ENCODE results near the gene RPL19.
"Not testable (repeated sequence)": the region's sequence is repeated elsewhere in the genome, so short reads cannot be mapped to it uniquely, and the experiment has no call there.

The RPL19 gene

DNA sequence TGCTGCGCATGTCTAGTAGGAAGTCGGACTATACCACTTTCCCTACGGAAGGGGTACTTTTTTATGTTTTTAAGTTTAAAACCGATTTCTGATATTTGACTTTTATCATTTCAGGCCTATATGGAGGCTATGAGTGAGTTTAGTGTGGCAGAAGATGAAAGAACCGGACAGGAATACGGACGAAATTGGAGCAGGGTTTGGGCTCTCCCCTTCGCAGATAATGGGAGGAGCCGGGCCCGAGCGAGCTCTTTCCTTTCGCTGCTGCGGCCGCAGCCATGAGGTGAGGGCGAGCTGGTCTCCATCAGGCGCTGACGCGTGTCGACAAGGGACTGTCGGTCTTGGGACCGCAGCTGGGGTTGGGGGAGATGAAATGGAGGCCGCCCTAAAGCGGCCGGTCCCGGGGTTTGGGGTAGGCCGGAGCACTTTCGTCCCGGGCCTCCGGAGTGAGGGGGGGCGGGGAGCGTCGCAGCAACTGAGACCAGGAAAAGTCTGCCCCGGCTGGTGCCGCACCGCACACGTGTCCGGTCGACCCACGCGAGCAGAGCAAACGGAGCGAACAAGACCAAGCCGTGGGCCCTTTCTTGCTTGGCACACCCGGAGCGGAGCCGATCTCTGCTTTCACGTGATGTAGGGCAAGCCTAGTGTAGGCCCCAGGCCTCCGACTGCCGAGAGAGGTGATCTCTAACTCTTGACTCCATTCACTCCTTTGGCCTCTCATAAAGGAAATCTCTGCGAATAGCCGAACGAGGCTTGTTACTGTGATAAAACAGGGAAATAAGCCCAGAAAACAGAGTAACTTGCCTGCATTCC lies at the start of gene RPL19:
Gene RPL19, plus strand, starts transcription at position 214 of the 810 bp plus-strand sequence. Its CDS starts 62 bp downstream, at position 276.
- peak; percentile 91 for DNase-seq (ENCODE audit: low spot score)

DNA sequence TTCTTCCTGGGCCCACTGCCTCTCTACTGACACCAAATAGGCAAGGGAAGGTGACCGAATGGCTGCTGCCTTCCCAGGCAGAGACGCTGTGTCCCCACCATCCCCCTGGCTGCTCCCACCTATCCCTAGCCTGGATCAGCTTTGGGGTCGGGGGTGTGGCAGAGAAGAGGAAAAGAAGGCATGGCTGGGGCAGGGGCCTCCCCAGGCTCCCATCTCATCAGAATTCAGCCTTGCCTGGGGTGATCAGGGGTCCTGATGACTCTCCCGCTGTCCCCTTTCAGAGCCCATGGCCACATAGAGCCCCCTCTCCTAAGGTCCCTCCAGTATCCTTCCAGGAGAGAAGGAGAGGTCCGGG lies 49.3 kb upstream of the RPL19 start:
- DNase-seq (ENCODE audit: low spot score), result no peak

DNA sequence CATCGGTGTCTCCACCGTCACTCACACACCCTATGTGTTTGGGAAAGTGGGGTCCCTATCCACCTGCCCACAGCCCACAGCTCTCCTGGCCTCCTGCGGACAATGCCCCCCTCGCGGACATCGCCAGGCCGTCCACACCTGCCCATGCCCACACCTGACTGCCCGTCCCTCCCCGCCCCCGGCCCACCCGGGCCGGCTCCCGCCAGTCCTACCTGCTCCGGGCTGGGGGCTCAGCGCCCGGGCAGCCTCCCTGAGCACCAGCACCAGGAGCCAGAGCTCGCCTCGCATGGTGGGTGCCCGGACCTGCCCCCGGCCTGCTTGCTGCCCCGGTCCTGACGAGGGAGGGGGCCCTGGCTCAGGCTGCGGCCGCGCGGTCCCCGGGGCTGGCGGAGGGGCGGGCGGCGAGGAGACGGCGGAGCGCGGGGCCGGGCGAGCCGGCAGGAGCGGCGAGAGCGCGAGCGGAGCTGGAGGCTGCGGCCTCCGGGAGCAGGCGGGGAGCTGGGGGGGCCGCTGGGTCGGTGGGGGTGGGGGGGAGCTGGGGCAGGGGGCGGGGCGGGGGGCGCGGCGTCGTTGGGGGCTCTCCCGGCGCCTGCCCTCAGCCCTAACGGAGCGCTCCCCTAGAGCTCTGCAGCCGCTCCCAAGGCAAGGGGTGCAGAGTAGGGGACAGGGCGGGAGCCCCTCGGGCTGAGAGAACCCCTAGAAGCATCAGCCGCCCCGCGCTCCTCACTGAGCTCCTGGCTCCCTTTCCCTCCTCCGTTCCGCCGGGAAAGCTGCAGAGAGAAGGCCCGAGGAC lies 48.7 kb upstream of the RPL19 start, which contains the start of gene PLXDC1:
Gene PLXDC1, minus strand, starts transcription at position 488 of the 793 bp plus-strand sequence. Its CDS starts 200 bp downstream, at position 288.
- DNase-seq (ENCODE audit: low spot score), result peak; percentile 56

DNA sequence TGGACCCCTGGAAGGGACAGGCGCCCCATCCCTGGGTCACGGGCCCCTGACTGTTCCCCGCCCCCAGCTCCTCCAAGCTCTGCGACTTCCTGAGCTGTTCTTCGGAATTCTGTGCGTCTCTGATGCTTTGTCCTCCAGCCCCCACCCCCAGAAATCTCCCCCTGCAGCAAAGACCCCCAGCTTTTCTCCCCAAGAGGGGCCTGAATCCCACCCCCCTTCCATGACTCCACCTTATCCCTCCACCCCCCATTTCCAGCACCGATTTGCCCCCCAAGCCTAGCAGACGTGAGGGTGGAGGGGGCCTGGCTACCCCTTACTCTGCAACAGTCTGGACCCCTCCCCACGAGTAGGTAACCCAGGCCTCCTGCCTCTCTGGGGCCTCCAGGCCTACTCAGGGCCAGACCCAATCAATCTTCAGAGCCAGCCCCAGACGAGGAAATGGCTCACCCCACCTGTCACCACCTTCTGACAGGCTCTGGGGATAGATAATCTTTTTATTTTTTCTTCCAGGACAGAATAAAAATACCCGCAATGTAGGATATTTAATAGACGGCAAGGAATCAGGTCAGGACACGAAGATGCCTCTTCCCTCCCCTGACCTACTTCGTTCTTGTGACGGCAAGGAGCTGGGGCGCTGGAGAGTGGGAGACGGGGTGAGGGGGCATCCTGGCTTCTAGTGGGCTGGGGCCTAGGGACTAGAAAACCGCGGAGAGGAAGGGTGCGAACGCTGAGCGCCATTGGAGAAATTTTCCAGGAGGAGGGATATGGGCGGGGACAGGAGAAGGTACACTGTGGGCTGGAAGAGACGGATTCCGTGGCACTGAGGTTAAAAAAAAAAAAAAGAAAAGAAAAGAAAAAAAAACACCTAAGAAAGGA lies 47.9 kb upstream of the RPL19 start:
- DNase-seq (ENCODE audit: low spot score), result no peak

DNA sequence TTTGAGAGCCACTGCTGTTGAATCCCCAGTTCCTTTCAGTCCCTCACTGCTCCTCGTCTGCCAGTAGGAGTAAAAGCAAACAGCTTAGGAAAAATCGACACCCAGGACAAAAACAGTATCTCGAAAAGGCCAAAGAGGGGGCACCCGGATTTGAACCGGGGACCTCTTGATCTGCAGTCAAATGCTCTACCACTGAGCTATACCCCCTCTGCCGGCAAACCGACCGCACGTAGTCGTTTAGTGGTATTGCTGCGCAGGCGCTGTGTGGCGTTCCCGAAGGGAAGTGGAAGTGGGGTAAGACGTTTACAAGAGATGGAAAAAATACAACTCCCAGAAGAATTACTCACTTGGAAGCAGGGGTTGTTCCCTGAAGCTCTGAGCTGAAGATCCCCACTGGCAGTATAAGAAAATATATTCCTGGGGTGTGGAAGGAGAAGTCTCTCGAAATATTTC lies 46.5 kb upstream of the RPL19 start:
- peak; percentile 84 for DNase-seq (ENCODE audit: low spot score)

DNA sequence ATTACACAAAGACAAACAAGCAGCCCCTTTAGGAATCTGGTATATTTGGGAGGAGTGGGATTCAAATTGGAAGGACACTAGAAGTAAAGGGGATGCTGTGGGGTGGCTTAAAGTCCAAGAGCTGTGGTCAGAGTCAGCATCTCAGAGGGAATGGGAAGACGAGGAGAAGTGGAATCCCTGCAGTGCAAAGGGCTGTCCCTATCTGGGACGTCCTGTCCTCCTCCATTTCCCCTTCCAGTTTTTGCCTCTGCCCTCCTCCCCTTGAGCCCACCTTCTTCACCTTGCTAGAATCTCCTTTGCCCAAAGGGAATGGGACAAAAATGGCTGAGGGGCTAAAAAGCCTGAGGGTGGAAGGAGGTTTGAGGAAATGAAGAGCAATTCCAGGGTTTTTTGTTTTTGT lies 44.4 kb upstream of the RPL19 start:
- DNase-seq (ENCODE audit: low spot score), result no peak

DNA sequence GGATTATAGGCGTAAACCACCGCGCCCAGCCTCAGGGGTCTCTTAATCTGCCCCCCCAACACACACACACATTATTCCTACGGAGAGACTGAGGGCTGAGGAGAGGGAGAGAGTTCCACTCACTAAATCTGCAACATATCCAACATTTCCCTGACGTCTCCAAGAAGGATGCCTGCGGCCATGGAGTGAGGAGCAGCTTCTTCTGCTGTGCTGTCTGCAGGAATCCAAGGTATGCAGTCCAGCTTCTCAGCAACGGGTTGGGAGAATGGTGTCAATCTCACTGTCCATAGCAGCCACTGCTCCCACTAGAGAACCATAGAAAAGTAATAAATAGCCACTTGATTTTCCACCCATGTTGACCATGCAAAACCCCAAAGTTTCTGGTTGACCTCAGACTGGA lies 43.6 kb upstream of the RPL19 start:
- DNase-seq (ENCODE audit: low spot score), result no peak

DNA sequence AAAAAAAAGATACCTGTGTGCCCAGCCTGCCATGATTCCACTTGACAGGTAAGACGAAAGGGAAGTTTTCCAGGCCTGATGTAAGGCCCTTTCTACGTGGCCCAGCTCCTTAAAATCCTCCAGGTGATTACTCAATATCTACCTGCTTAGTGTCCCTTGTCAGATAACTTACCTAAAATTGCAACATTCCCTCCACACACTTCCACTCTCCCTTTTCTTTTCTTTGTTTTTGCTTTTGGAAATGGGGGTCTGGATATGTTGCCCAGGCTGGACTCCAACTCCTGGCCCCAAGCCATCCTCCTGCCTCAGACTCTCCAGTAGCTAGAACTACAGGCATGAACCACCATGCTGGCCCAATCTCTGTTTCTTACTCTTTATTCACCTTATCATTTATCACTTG lies 41.5 kb upstream of the RPL19 start:
- DNase-seq (ENCODE audit: low spot score), result no peak

DNA sequence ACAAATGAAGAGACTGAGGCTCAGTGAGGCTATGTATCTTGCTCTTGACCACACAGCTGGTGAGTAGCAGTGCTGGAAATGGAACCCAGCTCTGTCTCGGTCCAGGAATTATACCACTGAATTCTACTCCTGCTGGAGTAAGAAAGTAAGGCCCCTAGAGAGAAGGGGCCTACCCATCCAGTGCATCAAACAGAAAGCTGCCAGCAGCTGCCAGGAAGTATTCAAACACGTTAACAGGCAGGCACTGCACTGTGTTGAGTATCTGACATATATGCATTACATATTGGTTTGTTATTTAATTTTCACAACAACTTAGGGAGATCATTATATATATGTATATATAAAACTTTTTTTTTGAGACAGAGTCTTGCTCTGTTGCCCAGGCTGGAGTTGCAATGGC lies 38.1 kb upstream of the RPL19 start:
- DNase-seq (ENCODE audit: low spot score), result no peak

DNA sequence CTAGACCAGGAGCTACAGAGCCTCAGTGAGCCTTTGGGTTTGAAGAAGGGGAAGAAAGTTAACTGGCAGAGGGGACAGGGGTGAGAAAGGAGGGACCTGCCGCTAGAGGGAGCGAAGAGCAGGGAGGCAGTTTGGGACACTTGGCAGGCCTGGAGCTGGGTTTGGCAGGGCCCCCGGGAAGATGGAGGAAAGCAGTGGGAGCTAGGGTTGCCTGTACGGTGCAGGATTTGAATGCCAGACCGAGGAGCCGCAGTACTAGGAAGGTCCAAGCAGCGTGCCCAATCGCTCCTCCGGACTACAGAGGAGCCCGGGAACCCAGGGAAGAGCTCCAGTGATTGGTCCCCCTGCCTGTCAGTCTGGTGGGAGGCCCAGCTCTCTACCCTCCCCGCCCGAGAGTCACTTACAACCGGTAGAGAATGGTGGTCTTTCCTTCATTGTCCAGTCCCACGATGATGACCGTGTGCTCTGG lies 35.4 kb upstream of the RPL19 start:
- peak; percentile 97 for DNase-seq (ENCODE audit: low spot score)

DNA sequence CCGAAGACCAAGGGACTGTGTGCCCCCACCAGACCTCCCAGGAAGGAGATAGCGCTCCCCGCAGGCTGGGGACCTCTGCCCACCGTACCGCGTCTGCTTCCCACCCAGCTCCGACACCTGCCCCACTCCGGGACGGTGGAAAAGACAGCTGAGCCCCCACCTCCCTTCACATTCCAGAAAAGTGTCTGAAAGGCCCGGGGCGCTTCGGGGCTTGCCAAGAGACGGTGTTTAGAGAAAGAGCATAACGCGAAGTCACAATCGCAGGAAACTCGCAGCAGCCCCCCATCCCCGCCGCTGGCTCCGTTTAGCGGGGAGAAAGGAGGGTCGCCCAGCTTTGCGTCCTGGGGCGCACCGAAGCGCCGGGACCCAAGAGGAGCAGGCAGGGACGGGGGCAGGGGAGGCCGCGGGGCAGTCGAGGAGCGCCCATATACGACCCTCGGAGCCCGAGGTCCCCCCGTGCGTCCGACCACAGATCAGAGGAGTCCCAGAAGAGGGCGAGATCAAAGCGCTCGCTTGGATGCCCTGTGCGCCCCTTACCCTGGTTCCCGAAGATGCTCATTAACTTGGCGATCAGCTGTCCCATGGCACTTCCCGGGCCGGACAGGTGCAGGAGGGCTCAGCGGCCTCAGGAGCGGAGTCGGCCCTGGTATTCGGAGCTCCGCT lies 34.8 kb upstream of the RPL19 start:
- no peak for DNase-seq (ENCODE audit: low spot score)

DNA sequence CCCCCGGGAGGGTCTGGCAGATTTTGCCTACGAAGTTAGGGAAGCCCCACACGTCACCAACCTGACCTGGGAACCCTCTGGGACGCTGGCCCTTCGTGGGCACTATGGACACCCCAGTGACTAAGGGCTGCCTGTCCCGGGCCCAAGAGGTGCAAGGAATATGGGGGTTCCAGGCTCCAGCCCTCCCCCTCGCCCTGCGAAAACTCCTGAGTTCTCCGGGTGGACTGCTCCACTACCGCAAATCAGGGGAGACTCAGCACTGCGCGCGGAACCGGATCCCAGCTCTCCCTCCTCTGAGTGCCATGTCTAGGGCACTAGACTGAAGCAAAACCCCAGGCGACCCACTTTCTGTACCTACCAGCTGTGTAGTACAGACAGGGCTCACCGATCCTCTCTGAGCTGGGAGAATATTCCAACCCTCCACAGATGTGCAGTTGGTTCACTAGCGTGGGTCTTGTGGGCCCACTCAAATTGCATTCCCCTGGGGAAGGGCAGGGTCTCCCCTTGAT lies 34.2 kb upstream of the RPL19 start, which contains the start of gene ARL5C:
Gene ARL5C, minus strand, starts transcription at position 321 of the 509 bp plus-strand sequence. CDS start 401 bp downstream, outside the sequence.
- no peak for DNase-seq (ENCODE audit: low spot score)

DNA sequence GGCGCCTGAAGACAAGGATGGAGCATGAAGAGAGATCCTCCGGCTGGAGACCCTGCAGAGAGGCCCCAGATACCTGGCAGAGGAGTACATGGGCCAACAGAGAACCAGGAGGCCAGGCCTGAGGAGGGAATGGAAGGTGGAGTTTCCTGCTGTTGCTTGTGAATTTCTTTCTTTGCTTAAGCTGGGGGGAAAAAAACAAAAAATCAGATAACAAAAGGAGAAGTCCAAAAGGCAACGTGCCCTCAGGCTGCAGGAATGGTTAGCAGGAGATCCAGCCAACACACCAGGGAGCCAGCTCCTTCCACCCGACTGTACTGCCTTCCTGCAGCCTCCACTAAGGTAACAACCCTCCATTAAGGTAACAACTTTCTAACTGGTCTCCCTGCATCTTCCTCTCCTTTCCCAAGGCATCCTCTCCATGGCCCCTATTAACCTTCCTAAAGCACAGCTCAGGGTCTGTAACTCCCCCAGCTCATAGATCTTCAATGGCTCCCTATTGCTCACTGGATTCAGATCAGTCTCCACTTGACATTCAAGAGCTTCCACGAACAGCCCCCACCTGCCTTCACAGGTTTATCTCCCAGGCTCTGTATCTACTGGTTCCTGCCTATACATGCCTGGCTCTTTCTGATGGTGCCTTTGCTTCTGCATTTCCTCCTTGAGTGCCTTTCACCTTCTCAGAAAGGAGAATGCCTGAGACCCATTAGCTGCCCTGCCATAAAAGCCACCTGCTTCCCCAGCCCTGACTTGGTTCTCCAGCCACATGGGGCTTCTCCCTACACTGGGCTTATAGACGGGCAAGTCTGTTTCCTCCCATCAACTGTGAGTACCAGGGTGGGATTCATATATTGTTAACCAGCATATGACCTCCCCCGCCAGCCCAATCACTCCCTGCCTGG lies 33.4 kb upstream of the RPL19 start:
- DNase-seq (ENCODE audit: low spot score), result no peak

DNA sequence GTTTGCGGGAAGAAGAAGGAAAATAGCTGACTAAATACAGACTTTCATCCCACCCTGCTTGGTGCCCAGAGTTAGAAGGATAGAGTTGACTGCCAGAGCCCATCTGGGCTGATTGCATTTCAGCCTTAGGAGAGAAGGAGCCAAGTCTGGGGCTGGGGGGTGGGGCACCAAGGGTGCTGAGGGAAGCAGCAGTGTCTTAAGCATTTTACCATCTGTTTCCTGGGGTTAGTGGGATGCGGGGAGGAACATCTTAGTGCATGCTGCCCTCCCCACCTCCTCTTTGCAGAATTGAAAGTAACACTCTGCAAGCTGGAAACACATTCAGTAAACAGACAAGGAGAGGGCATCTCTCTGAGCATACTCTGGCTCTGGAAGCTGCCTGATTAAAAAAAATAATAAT lies 32.6 kb upstream of the RPL19 start:
- DNase-seq (ENCODE audit: low spot score), result no peak

DNA sequence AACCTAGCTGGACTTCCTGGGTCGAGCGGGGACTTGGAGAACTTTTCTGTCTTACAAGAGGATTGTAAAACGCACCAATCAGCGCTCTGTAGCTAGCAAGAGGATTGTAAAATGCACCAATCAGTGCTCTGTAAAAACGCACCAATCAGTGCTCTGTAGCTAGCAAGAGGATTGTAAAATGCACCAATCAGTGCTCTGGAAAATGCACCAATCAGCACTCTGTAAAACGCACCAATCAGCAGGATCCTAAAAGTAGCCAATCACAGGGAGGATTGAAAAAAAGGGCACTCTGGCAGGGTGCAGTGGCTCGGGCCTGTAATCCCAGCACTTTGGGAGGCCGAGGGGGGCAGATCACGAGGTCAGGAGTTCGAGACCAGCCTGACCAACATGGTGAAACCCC lies 31.6 kb upstream of the RPL19 start:
- not testable (repeated sequence) for DNase-seq (ENCODE audit: low spot score)

DNA sequence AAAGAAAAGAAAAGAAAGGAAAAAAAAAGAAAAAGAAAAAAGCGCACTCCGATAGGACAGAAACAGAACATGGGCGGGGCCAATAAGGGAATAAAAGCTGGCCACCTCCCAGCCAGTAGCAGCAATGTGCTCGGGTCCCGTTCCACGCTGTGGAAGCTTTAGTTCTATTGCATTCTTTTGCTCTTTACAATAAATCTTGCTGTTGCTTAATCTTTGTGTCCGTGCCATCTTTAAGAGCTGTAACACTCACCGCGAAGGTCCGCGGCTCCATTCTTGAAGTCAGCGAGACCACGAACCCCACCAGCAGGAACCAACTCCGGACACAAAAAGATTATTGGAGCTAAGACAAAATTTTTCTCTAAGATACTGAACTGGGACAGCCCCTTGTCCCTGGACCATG lies 31.0 kb upstream of the RPL19 start:
- no peak for DNase-seq (ENCODE audit: low spot score)

DNA sequence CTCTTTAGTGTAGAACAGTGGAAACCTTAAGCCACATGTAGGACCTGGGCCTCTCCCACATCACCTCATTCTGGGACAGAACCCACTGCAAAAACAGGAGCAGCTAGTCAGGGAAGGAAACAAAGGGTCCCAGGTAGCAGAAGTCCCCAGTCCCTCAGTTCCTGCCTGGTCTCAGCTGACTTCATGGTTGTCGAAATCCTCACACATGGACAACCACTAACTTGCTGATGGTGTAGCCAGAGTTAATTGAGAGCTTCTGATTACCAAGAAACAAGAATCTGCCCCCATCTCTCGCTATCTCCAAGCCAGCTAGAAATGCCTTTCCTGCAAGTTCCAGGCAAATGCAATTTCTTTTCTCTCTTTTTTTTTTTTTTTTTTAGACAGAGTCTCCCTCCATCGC lies 30.6 kb upstream of the RPL19 start:
- no peak for DNase-seq (ENCODE audit: low spot score)

DNA sequence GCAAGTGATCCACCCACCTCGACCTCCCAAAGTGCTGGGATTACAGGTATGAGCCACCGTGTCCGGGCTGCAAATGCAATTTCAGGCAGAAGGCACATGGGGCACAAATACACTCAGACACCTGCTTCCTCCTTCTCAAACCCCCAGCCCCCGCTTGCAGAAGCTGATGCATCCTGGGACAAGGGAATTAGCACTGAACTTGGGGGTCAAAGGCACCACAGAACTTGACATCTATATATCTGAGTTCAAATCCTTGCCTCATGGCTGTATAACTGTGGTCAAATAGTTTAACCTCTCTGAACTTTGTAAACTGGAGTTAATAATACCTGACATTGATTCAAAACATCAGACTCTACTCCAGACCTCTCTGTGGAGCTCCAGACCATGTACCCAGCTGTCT lies 30.0 kb upstream of the RPL19 start:
- DNase-seq (ENCODE audit: low spot score), result no peak

DNA sequence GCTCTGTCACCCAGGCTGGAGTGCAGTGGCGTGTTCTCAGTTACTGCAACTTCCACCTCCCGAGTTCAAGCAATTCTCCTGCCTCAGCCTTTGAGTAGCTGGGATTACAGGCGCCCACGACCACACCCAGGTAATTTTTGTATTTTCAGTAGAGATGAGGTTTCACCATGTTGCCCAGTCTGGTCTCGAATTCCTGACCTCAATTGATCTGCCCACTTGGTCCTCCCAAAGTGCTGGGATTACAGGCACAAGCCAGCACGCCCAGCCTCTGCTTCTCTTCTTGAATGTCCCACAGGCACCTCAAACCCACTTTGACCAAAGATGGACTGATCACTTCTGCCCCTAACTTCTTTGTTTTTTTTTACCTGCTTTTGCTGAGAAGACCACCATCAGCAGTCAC lies 29.5 kb upstream of the RPL19 start:
- no peak for DNase-seq (ENCODE audit: low spot score)

DNA sequence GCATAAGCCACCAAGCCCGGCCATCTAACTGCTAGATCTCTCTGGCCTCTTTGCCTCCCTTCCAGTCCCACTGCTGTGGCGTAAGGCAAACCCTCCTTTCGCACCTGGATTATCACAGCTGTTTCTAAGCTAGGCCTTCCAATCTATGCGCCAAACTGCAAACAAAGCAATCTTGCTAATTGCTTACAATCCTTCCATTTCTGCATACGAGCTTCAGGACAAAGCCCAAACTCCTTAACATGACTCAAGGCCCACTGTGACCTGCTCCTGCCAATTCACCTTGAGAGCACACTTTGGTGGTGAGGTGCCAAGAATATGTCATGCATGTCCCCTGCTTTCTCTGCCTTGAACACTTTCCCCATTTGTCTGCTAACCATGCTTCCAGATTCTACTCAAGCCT lies 28.1 kb upstream of the RPL19 start:
- DNase-seq (ENCODE audit: low spot score), result no peak
